Testis (tissue), 3 donors: ENCODE results near the gene METTL17. TPM values are rescaled to one million over a fixed set of nuclear protein-coding genes. Genes with fewer than 3 reads are reported as not detected.
A peak's percentile ranks its signal among the peaks of the same experiment; 100 is the strongest.

Experiments
- DNase-seq: peaks from one replicate; pipeline ENCODE4 v3.0.0-alpha.2; 2019
- H3K27ac ChIP-seq, 2 donors: fragments of 200-600 bp; sonication (generic); one replicate each; pipeline ENCODE4 v1.5.1; 2019
- H3K27me3 ChIP-seq: fragments of 200-600 bp; sonication (generic); one replicate; pipeline ENCODE4 v1.5.1; 2019
- H3K36me3 ChIP-seq: fragments of 200-600 bp; sonication (generic); one replicate; pipeline ENCODE4 v1.5.1; 2017; ENCODE audit warnings: low read depth; ENCODE audit errors: missing control alignments
- H3K4me1 ChIP-seq: fragments of 200-600 bp; sonication (generic); one replicate; pipeline ENCODE4 v1.5.1; 2019
- H3K4me3 ChIP-seq, 2 donors: fragments of 200-600 bp; sonication (generic); one replicate each; pipeline ENCODE4 v1.5.1; 2017 to 2019
- H3K9me3 ChIP-seq: fragments of 200-600 bp; sonication (generic); one replicate; pipeline ENCODE4 v1.5.1; 2017
- CTCF ChIP-seq, 3 experiments: fragments of 450-650 bp in 2 of 3; fragments of 200-600 bp in 1 of 3; sonication (generic) in 1 of 3; IDR thresholded peaks; one replicate each; pipeline ENCODE4 v1.5.1; 2016 to 2019; ENCODE audit warnings: antibody characterized with exemption in 3 of 3, mild to moderate bottlenecking in 2 of 3, moderate library complexity in 1 of 3
- POLR2A ChIP-seq: fragments of 450-650 bp; IDR thresholded peaks from one replicate; pipeline ENCODE4 v1.6.1; 2017; ENCODE audit warnings: antibody characterized with exemption, mild to moderate bottlenecking, moderate library complexity
- WGBS, 2 donors: methylation state at CpG; one replicate each; pipeline ENCODE4 v1.1.5; 2018; 5-methylcytosine and 5-hydroxymethylcytosine counted together
- intact Hi-C: fragments of 100-400 bp; cut with DNase I; formaldehyde crosslinking; loops from one replicate; pipeline ENCODE4 v1.15.1; 2023; ENCODE audit warnings: low total_unique reads
- polyA plus RNA-seq: library from polyadenylated mRNA; stranded (reverse); fragments of 350-450 nt; fragmentation: Illumina TruSeq; extraction: RNeasy Lipid Tissue Mini Kit (QIAGEN cat#74804); gene quantifications from one replicate; pipeline ENCODE4 v1.2.3, GENCODE V29; 2014; ENCODE audit warnings: low read depth, low replicate concordance; ENCODE audit not compliant: insufficient read depth
- total RNA-seq, 2 donors: library from RNA; depleted of rRNA; stranded (reverse); fragments of >200 nt; gene quantifications; one replicate each; pipeline ENCODE4 v1.2.3, GENCODE V29; 2016

Gene METTL17
- total and polyA plus RNA-seq, 3 donors from 2014 or later, result 68.9 to 93.4 (median 93.2) TPM

GRCh38 chr14:20969336-20969735 lies 20.4 kb upstream of the METTL17 start:
- no peak for DNase-seq
- peaks cover 5% of the 10 kb centered on the region for H3K4me1 ChIP-seq
- no peaks in the 10 kb centered on the region for H3K9me3 ChIP-seq
- no peak overlapping the region for H3K4me3 ChIP-seq
- no peak for TF ChIP-seq POLR2A
- no peak for TF ChIP-seq CTCF (IDR thresholded peaks at IDR 0.05)
- no peak overlapping the region for H3K27ac ChIP-seq
- intact Hi-C loops, result no loop called here
- WGBS, 2 donors, result 83 to 98% methylated on average over 3 of the region's 3 CpGs
- H3K36me3 ChIP-seq, result no peaks in the 10 kb centered on the region
- H3K27me3 ChIP-seq, result no peaks in the 10 kb centered on the region

GRCh38 chr14:20970647-20970982 lies 19.2 kb upstream of the METTL17 start:
- peak overlapping the region; percentile 8 to 69 for H3K27ac ChIP-seq
- H3K27me3 ChIP-seq, result no peaks in the 10 kb centered on the region
- no peaks in the 10 kb centered on the region for H3K36me3 ChIP-seq
- TF ChIP-seq CTCF (IDR thresholded peaks at IDR 0.05), result no peak
- no peak for TF ChIP-seq POLR2A
- H3K4me1 ChIP-seq, result peaks cover 5% of the 10 kb centered on the region
- no peak for DNase-seq
- WGBS, 2 donors, result 10 to 14% methylated on average over 10 of the region's 10 CpGs
- H3K9me3 ChIP-seq, result no peaks in the 10 kb centered on the region
- intact Hi-C loops, result no loop called here
- H3K4me3 ChIP-seq, result peak overlapping the region; percentile 62 to 65

GRCh38 chr14:20970983-20971704 lies 18.6 kb upstream of the METTL17 start:
- WGBS, 2 donors, result 0 to 1% methylated on average over 27 to 47 of the region's 47 CpGs
- Histone ChIP-seq H3K27ac (peak overlapping the region; percentile 8 to 69), H3K27me3 (no peaks in the 10 kb centered on the region), H3K9me3 (no peaks in the 10 kb centered on the region), H3K4me3 (peak overlapping the region; percentile 62 to 65), H3K36me3 (no peaks in the 10 kb centered on the region), H3K4me1 (peaks cover 5% of the 10 kb centered on the region)
- TF ChIP-seq POLR2A (no peak), CTCF (IDR thresholded peaks at IDR 0.05) (peak; percentile 68 to 94 (median 72))
- intact Hi-C loops, result no loop called here
- peak; percentile 88 for DNase-seq

GRCh38 chr14:20971705-20972021 lies 18.1 kb upstream of the METTL17 start:
- WGBS, 2 donors, result 11 to 15% methylated on average over 6 to 8 of the region's 8 CpGs
- intact Hi-C loops, result no loop called here
- no peak for TF ChIP-seq CTCF (IDR thresholded peaks at IDR 0.05)
- TF ChIP-seq POLR2A, result no peak
- Histone ChIP-seq H3K4me3 (peak overlapping the region; percentile 62 to 65), H3K9me3 (no peaks in the 10 kb centered on the region), H3K27me3 (no peaks in the 10 kb centered on the region), H3K4me1 (peaks cover 5% of the 10 kb centered on the region), H3K27ac (peak overlapping the region; percentile 8 to 69), H3K36me3 (no peaks in the 10 kb centered on the region)
- DNase-seq, result no peak

GRCh38 chr14:20973501-20973900 lies 16.3 kb upstream of the METTL17 start:
- Histone ChIP-seq H3K27ac (no peak overlapping the region), H3K9me3 (no peaks in the 10 kb centered on the region)

More at GRCh38 chr14:20973501-20973900, 16.3 kb upstream of the METTL17 start:
- Histone ChIP-seq H3K36me3 (no peaks in the 10 kb centered on the region), H3K27me3 (no peaks in the 10 kb centered on the region), H3K4me3 (no peak overlapping the region), H3K4me1 (peaks cover 5% of the 10 kb centered on the region)
- intact Hi-C loops, result no loop called here
- 89 to 96% methylated on average over 3 of the region's 3 CpGs for WGBS, 2 donors
- TF ChIP-seq POLR2A, result no peak
- TF ChIP-seq CTCF (IDR thresholded peaks at IDR 0.05), result no peak
- no peak for DNase-seq
